Measurements from ENCODE around the gene EXOSC3.

The EXOSC3 gene

GRCh38 chr9:37732086-37732741 is 52.6 kb downstream of the EXOSC3 start:
- no peak for DNase-seq (ENCODE audit: low spot score)

GRCh38 chr9:37730839-37731238 is 54.0 kb downstream of the EXOSC3 start:
- no peak for DNase-seq (ENCODE audit: low spot score)

- no peak for DNase-seq (ENCODE audit: low spot score)
Observed at GRCh38 chr9:37730256-37730655, 54.6 kb downstream of the EXOSC3 start.

Data from AG08396 (cell line).